CD4-positive, alpha-beta T cell treated with Interleukin-21 for 1 hour (primary cell): ENCODE results near the gene RBM38.
"Not testable (repeated sequence)": the region's sequence is repeated elsewhere in the genome, so short reads cannot be mapped to it uniquely, and the experiment has no call there.

Source experiments
- DNase-seq: peaks from one replicate; pipeline ENCODE4 v3.0.0-alpha.2; 2020

The RBM38 gene

DNA sequence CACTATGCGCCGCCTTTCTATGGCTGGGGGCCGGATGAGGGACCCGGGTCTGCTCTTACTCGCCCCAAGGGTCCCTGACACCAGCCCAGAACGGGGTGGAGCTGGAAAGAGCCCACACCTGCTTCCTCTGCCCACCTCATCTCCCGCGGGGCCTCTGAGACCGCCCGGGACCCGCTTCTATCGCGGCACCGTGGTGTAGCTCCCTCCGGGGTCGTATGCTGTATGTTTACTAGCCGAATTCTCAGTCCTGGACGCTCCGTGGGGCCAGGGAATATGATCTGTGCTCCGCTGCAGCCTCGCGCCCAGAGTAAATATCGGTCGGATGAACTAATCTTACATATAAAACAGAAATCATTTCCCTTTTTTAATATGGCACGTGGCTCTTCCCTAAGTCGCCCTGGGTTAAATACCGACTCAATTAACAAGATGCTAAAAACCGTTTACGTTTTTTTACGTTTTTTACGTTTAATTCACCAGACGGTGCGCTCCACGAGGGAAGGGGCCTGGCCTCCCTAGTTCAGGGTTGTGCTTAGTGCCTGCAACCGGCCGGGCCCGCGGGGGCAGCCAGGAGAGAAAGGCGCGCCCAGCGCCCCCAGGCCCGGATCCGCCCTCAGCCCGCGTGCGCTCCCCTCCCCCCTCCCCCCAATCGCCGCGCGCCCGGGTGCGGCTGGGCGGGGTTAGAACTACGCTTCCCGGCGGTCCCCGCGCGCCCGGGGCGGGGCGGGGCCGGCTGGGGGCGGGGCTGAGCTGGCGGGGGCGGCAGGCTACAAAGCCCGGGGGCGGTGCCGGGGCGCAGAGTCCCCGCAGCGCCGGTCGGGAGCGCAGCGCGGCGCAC is at the start of gene RBM38:
TSS of gene RBM38 (plus strand) at position 793 of the 835 bp plus-strand sequence. CDS start 186 bp downstream, outside the sequence.
- peak; percentile 75 for DNase-seq

GRCh38 chr20:57341663-57342062 is 49.5 kb upstream of the RBM38 start:
- no peak for DNase-seq

DNA sequence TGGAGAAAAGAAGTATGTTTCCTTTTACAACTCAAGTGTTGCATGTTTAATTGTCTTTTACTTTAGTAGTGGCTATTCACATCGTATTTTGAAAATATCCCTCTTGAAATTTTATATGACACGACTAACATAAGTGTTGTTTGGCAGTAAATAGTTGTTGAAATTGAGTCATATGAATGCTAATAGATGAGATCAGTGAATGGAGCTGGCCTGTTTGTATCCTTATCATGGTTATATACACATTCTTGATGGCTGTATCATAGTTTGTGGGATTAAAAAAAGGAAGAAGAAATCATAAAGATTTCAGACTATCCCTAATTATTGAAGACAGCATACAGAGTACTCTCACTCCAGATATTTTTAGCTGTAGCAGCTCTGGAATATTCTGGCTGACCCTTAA is 48.4 kb upstream of the RBM38 start:
- no peak for DNase-seq

DNA sequence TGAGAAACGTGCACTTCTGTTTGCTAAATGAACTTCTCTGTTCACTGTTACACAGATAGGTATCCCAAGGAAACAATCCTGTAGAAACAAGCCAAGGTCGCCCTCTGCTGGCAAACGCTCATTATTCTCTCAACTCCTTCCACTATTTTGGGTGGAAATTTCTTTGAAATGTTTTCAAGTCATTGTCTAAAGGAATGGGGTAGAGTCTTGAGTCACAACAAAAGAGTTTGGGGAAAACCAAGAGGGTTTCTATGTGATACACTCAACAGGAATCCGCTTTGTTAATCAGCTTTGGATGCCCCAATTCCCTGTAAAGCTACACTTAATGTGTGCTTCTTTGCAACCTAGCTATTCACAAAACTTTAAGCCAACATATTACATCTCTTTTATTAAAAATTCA is 44.7 kb upstream of the RBM38 start:
- DNase-seq, result peak; percentile 63

GRCh38 chr20:57347393-57347792 is 43.8 kb upstream of the RBM38 start:
- no peak for DNase-seq

GRCh38 chr20:57348200-57348921 is 42.8 kb upstream of the RBM38 start:
- not testable (repeated sequence) for DNase-seq

DNA sequence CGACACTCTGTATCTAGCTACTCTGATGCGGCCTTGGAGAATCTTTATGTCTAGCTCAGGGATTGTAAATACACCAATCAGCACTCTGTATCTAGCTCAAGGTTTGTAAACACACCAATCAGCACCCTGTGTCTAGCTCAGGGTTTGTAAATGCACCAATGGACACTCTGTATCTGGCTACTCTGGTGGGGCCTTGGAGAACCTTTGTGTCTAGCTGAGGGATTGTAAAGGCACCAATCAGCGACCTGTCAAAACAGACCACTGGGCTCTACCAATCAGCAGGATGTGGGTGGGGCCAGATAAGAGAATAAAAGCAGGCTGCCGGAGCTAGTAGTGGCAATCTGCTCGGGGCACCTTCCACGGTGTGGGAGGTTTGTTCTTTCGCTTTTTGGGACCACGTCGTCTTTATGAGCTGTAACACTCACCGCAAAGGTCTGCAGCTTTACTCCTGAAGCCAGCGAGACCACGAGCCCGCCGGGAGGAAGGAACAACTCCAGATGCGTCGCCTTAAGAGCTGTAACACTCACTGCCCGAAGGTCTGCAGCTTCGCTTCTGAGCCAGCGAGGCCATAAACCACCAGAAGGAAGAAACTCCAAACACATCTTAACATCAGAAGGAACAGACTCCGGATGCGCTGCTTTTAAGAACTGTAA is 42.1 kb upstream of the RBM38 start:
- DNase-seq, result peak; percentile 32

DNA sequence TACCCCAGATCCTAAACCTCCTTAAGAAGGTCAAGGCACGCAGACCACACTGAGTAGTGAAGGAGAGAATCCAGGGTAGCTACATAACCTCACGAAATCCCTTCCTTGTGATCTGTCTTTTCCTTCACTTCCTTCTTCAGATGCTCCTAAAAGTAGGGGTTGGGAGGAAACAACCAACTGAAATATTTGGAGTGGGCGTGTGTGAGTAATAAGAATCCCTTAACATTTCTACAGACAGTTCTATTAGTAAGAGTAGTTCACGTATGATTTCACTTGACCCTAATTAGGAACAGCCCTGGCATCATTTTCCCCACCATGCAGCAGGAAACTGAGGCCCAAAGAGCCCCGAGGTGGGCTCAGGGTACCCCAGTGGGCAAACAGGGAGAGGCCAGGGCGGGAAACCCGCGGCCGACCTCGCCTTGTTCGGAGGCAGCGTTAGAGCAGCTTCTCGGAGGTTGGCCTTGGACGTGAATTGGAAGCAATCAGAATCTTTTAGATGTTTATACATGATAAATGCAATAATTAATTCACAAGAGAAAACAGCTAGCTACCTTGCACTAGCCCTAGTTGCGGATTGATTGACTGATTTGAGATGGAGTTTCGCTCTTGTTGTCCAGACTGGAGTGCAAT is 41.0 kb upstream of the RBM38 start:
- DNase-seq, result no peak

GRCh38 chr20:57350726-57351041 is 40.5 kb upstream of the RBM38 start:
- not testable (repeated sequence) for DNase-seq

DNA sequence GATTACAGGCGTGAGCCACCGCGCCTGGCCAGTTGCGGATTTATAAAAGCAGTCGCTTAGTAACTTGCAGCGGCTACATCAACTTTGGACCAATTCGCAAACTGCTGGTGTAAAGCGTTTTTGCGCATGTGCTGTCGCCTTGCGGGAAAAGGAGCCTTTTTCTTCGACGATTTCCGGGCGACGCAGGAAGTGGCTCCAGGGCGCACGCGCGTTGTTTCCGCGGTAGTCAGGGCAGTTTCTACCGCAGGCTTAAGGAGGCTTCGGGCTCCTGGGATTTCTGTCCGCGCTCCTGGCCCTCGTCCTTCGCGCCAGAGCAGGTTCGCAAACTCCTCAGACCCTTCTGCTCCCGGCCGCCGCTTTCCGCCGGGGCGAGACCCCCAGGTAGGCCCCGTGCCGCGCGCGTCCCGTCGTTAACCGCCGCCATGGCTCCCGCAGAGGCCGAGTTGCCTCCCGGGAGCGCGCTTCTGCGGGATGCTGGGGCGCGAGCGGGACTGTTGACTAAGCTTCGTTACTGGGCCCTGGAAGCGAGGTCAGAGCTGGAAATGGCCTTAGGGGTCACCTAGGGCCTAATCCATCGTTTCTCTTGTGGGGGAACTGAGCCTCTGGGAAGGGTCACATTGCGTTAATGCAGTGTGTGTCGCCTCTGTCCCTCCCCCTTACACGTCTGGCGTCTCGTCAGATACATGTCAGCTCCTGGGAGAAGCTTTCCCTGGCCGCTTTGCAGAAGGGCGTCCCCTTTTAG is 40.0 kb upstream of the RBM38 start, which contains the start of gene RAE1:
TSS of gene RAE1 (plus strand) at position 214 of the 742 bp plus-strand sequence. CDS start 2,784 bp downstream, outside the sequence.
- peak; percentile 91 for DNase-seq

DNA sequence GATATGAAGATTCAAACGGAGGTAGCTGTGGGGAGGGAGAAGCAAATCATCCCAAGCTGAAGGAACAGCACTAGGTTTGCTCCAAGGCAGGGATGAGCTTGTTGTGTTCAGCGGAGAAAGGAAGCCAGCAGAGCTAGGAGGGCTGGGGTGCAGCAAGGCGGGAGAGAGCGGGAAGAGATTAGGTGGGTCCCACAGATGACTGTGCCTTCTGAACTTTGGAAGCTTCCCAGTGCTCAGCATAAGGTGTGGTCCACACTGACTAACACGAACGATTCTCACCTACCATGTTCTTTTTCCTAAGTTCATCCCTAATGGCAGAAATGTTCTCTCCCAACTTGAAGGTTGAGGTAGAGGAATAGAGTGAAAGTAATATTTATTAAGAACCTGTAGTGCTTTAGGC is 38.9 kb upstream of the RBM38 start:
- no peak for DNase-seq

- no peak for DNase-seq
Measured at GRCh38 chr20:57353351-57353750, 37.8 kb upstream of the RBM38 start.

DNA sequence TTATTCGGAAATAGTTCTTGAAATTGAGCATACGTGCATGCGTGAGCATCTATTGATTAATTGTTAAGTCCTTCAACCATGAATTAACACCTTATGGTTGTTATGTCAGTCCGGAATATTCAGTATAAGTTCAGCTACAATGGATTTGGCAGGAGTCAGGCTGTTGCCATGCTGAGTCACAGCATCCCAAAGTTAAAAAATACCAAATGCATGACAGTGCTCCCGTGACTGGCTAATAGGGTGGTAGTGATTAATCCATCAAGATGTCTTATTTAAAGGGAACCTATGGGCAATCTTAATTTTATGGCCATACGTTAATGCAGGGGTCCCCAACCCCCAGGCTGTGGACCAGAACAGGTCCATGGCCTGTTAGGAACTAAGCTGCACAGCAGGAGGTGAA is 29.7 kb upstream of the RBM38 start:
- DNase-seq, result no peak

- no peak for DNase-seq
Measured at GRCh38 chr20:57364451-57364850, 26.7 kb upstream of the RBM38 start.

DNA sequence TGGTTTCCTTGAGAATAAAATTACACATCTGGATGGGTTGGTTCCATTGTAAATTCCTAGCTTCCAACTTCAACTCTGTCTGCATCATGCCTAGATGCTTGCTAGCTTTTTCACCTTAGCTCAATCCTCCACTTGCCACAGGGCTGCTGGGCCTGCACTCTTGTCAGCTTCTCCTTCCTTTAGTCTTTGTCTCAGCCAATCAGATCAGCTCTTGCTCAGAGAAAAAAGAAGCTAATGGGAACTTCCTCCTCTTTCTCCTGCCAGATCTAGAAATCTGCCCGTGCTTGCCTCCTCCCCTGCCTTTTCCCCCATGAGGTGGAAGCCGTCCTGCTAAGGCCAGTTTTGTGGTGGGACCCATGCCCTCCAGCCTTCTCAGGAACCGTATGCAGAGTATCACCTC is 21.6 kb upstream of the RBM38 start:
- DNase-seq, result no peak

DNA sequence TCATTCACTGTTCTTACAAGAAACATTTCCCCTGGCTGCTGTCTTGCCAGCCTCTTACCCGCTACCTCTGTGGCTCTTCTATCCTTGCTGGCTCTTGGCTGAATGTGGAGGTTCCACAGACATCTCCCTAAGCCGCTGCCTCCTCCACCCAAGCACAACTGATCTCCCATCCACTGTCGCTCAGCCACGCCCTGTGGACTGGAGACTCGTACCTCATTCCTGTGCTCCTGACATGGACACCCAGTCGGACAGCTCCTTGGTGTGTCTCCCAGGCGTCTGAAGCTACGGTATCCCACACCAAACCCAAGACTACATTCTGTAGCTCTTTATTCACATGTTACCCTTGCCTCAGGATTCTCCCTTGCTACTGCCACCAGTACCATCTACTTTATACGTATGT is 20.9 kb upstream of the RBM38 start:
- no peak for DNase-seq

DNA sequence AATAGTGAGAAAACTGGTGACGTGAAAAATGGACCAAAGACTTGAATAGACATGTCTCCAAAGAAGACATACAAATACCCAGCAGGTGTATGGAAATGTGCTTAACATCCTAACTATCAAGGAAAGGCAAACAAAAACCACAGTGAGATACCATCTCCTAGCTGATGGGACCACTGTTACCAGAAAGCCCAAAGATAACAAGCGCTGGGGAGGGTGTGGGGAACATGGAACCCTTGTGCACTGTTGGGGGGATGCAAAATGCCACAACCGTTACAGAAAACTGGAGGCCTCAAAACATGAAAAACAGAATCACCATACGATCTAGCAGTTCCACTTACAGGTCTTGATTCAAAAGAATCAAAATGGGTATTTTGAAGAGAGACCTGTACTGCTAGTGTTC is 19.8 kb upstream of the RBM38 start:
- no peak for DNase-seq

GRCh38 chr20:57372157-57372556 is 19.0 kb upstream of the RBM38 start:
- DNase-seq, result no peak

GRCh38 chr20:57372581-57373350 is 18.4 kb upstream of the RBM38 start:
- no peak for DNase-seq

- DNase-seq, result no peak
Measured at GRCh38 chr20:57374343-57374930, 16.8 kb upstream of the RBM38 start.

GRCh38 chr20:57374931-57375651 is 16.1 kb upstream of the RBM38 start:
- DNase-seq, result no peak
